Inflammatory macrophage treated with lipopolysaccharide for 1 hour (primary cell): ENCODE data around the gene CSTF3.
"Not testable (repeated sequence)": the region's sequence is repeated elsewhere in the genome, so short reads cannot be mapped to it uniquely, and the experiment has no call there.

Experiments used
- DNase-seq, 2 donors: peaks; one replicate each; pipeline ENCODE4 v3.0.0-alpha.2; 2020 to 2022

CSTF3 gene

GRCh38 chr11:33161120-33162005 is at the start of gene CSTF3:
CSTF3 (minus strand) TSS chr11:33161480; CDS start chr11:33161325, 155 bp downstream.
- peak; percentile 99 to 100 for DNase-seq

GRCh38 chr11:33208150-33208549 is 46.9 kb upstream of the CSTF3 start:
- no peak for DNase-seq

- peak in 1 of 2 donors; percentile 51 for DNase-seq
These were observed 46.2 kb upstream of the CSTF3 start for GRCh38 chr11:33207408-33207985.

- DNase-seq: peak; percentile 76 to 82
These were observed 36.8 kb upstream of the CSTF3 start for GRCh38 chr11:33197915-33198727.

- DNase-seq: peak; percentile 77 to 83
These were observed 34.3 kb upstream of the CSTF3 start for GRCh38 chr11:33195462-33196173.

- no peak for DNase-seq
These were observed 33.2 kb upstream of the CSTF3 start for GRCh38 chr11:33194455-33194854.

- no peak for DNase-seq
These were observed 30.2 kb upstream of the CSTF3 start for GRCh38 chr11:33191467-33191866.

GRCh38 chr11:33187998-33188722 is 26.9 kb upstream of the CSTF3 start:
- DNase-seq: peak in 1 of 2 donors; percentile 29

- DNase-seq: no peak
These were observed 24.5 kb upstream of the CSTF3 start for GRCh38 chr11:33185756-33186155.

GRCh38 chr11:33182246-33182878 is 21.1 kb upstream of the CSTF3 start:
- no peak for DNase-seq

GRCh38 chr11:33179348-33179803 is 18.1 kb upstream of the CSTF3 start:
- peak; percentile 83 to 90 for DNase-seq

- peak; percentile 85 to 95 for DNase-seq
These were observed 17.3 kb upstream of the CSTF3 start for GRCh38 chr11:33178443-33179180.

GRCh38 chr11:33177676-33178336 is 16.5 kb upstream of the CSTF3 start:
- no peak for DNase-seq

- not testable (repeated sequence) for DNase-seq
These were observed 15.5 kb upstream of the CSTF3 start for GRCh38 chr11:33176760-33177159.

- DNase-seq: peak; percentile 59 to 60
These were observed 11.7 kb upstream of the CSTF3 start for GRCh38 chr11:33172996-33173395.

GRCh38 chr11:33172345-33172744 is 11.1 kb upstream of the CSTF3 start:
- DNase-seq: no peak

GRCh38 chr11:33171251-33171650 is 10.0 kb upstream of the CSTF3 start:
- no peak for DNase-seq

GRCh38 chr11:33168709-33169200 is 7.5 kb upstream of the CSTF3 start:
- DNase-seq: no peak

GRCh38 chr11:33162831-33163230 is 1.6 kb upstream of the CSTF3 start:
- DNase-seq: no peak

GRCh38 chr11:33160587-33160986 is 693 bp downstream of the CSTF3 start:
- DNase-seq: peak in 1 of 2 donors; percentile 23
